ENCODE measurements around the gene RBM14.

- TF ChIP-seq CTCF (IDR thresholded peaks at IDR 0.05; ENCODE audit: insufficient read depth, low read length): no peak
- TF ChIP-seq POLR2AphosphoS5 (IDR thresholded peaks at IDR 0.05; ENCODE audit: low read depth): no peak
- TF ChIP-seq REST (IDR thresholded peaks at IDR 0.05; ENCODE audit: insufficient replicate concordance, low read depth): no peak
Measured at GRCh38 chr11:66604155-66604554, 12.3 kb upstream of the RBM14 start.
